ENCODE results near the gene TRIM52.
"Not testable (repeated sequence)": the region's sequence is repeated elsewhere in the genome, so short reads cannot be mapped to it uniquely, and the experiment has no call there.

TRIM52 gene

GRCh38 chr5:181212080-181212479 is 48.9 kb downstream of the TRIM52 start:
- no peak for DNase-seq

DNA sequence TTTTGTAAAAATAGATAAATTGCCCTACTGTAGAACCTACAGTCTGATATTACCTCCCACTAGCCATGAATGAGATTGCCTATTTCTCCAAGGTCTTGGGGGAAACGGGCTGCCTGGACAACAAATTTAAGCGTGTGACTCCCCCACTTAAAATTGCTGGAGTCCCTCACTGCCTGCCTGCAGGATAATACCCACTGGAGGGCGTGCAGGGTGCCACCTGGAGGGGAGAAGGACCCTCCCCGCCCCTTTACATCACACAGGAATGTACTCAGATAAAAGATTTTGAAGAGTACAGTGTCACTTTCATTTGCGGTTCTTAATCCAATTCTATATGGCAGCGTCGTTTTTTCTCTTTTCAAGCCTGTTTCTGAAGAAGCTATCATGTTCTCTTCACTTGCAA is 49.7 kb downstream of the TRIM52 start:
- no peak for DNase-seq

- not testable (repeated sequence) for DNase-seq
These were observed 50.2 kb downstream of the TRIM52 start for GRCh38 chr5:181210698-181211097.

GRCh38 chr5:181210148-181210547 is 50.8 kb downstream of the TRIM52 start:
- DNase-seq, result not testable (repeated sequence)

GRCh38 chr5:181209006-181209405 is 51.9 kb downstream of the TRIM52 start:
- DNase-seq, result not testable (repeated sequence)

DNA sequence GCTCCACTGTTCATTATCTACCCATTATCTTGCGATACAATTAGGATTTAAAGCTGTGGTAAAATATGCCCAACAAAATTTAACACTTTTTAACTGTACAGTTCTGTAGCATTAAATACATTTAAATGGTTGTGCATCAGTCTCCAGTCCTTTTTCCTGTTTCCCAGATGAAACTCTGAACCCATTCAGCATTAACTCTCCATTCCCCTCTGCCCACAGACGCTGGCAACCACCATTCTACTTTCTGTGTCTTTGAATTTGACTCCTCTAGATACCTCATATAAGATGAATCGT is 53.0 kb downstream of the TRIM52 start:
- no peak for DNase-seq

GRCh38 chr5:181207214-181207959 is 53.6 kb downstream of the TRIM52 start:
- DNase-seq, result no peak

DNA sequence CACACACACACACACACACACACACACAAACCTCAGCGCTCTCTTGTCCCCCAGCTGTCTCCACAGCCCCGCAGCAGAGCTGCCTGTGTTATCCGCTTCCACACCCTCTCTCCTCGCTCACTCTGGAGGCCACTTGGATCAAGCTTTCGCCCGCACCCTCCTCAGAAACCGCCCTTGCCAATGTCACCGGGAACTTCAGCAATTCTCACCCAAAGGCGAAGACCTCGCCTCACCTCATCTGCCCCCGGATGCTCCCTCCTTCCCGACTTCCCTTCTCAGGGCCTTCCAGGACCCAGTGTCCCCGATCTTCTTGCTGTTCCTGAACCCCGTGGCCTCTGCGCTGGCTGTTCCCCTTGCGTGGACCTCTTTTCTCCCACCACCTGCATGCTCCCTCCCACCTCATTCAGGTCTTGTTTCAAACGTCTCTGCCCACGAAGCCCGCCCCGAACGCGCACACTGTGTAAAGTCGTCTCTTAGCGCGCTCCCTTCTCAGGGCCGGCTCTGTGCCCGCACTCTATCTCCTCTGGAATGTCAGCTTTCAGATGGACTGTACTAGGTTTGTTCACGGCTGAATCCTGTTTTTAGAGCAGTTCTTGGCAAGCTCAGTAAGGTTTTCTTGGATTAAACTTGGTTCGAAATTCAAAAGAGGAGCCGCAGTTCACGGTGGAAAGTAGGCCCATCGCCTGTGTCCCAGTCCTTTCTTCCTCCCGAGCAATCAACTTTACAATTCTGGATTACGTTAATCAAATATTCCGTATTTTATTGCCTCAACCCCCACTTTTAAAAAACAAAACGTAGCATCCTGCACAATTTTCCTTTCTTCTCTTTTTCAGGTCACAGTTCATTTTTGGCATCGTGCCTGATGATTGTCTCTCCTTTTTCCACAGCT is 54.9 kb downstream of the TRIM52 start:
- DNase-seq, result no peak
